ENCODE data around the gene TDRD15. TPM values are rescaled to one million over a fixed set of nuclear protein-coding genes. Genes with fewer than 3 reads are reported as not detected.

Gene TDRD15
- total and polyA plus RNA-seq, 9 of the 15 experiments (the other 6 are each of a cell fraction or from before 2014, with no cell fraction given) = 0.01 to 0.22 (median 0.06) TPM; not detected in 1

- TF ChIP-seq MAX (CRISPR knock-in tag; IDR thresholded peaks at IDR 0.05) = peak; percentile 30; the same call in 1 of the 2 replicates
- TF ChIP-seq MGA (IDR thresholded peaks at IDR 0.05) = peak; percentile 67
- TF ChIP-seq E2F6 (IDR thresholded peaks at IDR 0.05; ENCODE audit: borderline replicate concordance in 1 of 2, extremely low read depth in 1 of 2, insufficient read depth in 1 of 2, insufficient read length in 1 of 2, low read depth in 1 of 2, low read length in 1 of 2, poor library complexity in 1 of 2, severe bottlenecking in 1 of 2) = peak; percentile 19 to 77
- no peak for TF ChIP-seq TRIM28 (IDR thresholded peaks at IDR 0.05)
- peak; percentile 38 for TF ChIP-seq ZFX (CRISPR knock-in tag; IDR thresholded peaks at IDR 0.05)
- TF ChIP-seq ZNF41 (CRISPR knock-in tag; conservative IDR thresholded peaks at IDR 0.05) = no peak
- TF ChIP-seq CXXC5 (CRISPR knock-in tag; IDR thresholded peaks at IDR 0.05) = 0 out of 2 replicates have a peak, but pooled peaks have one; percentile 9
- peak; percentile 70; the same call in 1 of the 2 replicates for TF ChIP-seq ERF (CRISPR knock-in tag; IDR thresholded peaks at IDR 0.05)
- peak; percentile 40; the same call in 1 of the 2 replicates for TF ChIP-seq ZBTB17 (CRISPR knock-in tag; IDR thresholded peaks at IDR 0.05)
- no peak for TF ChIP-seq LCOR (CRISPR knock-in tag; IDR thresholded peaks at IDR 0.05)
- 0 out of 2 replicates have a peak, but pooled peaks have one; percentile 34 for TF ChIP-seq POLR2G (IDR thresholded peaks at IDR 0.05; ENCODE audit: low read depth, low read length)
Measured at GRCh38 chr2:21123473-21124393, at the start of gene TDRD15 (continued).

Measured in K562 (cell line).